GM12878 (cell line): ENCODE data around the gene MLIP. TPM values are rescaled to one million over a fixed set of nuclear protein-coding genes. Genes with fewer than 3 reads are reported as not detected.

Experiments
- ATAC-seq: fragments of 200-7000 bp; cut with Tn5 transposase; 3 replicates; pipeline ENCODE4 v1.9.1; 2020; ENCODE audit warnings: mild to moderate bottlenecking, moderate library complexity
- BruUV-seq: library from RNA; stranded (reverse); fragments of 400-500 nt; replicated peaks from 2 replicates; lab custom pipeline; 2021; lab: Mats Ljungman, UMichigan
- CTCF ChIA-PET: fragments of 300-600 bp; sonication (Branson Sonifier 250); formaldehyde crosslinking; extraction: SDS; loops from one replicate; lab custom pipeline; 2021; ENCODE audit warnings: inconsistent platforms; lab: Yijun Ruan, JAX
- POLR2A ChIA-PET: fragments of 350-600 bp; formaldehyde crosslinking; extraction: SDS; loops from one replicate; lab custom pipeline; 2021; ENCODE audit warnings: inconsistent platforms; lab: Charles Lee
- RAD21 ChIA-PET: fragments of 300-600 bp; sonication (Branson Sonifier 250); formaldehyde crosslinking; loops from one replicate; lab custom pipeline; 2023; ENCODE audit warnings: antibody characterized with exemption; ENCODE audit not compliant: unreplicated experiment; lab: Charles Lee
- SMC1A ChIA-PET: fragments of 300-600 bp; sonication (Branson Sonifier 250); formaldehyde crosslinking; loops from one replicate; lab custom pipeline; 2023; ENCODE audit not compliant: unreplicated experiment, uncharacterized antibody; lab: Charles Lee
- DNase-seq: peaks from one replicate; pipeline ENCODE4 v3.0.0-alpha.2; 2011; ENCODE audit warnings: low read depth, low spot score
- FAIRE-seq: peaks from 3 replicates; lab custom pipeline; 2011; peaks lifted over from hg19 to GRCh38; lab: Jason Lieb, UNC
- H2AFZ ChIP-seq: 2 replicates; pipeline ENCODE4 v1.6.0; 2011; ENCODE audit warnings: low read depth, low read length, control low read depth; ENCODE audit not compliant: control insufficient read depth
- H3K27ac ChIP-seq: 2 replicates; pipeline ENCODE4 v1.5.1; 2011; ENCODE audit warnings: control low read depth; ENCODE audit not compliant: control insufficient read depth, insufficient read depth
- H3K27me3 ChIP-seq, 2 experiments: replicated peaks in 1 of 2; 2 replicates each; pipeline versions ENCODE4 v1.6.0 to v1.6.1; 2011; ENCODE audit warnings: low read length in 1 of 2; ENCODE audit not compliant: control insufficient read depth in 2 of 2, insufficient read depth in 2 of 2
- H3K36me3 ChIP-seq, 2 experiments: 2 replicates each; pipeline ENCODE4 v1.5.1; 2011; ENCODE audit warnings: low read length in 1 of 2; ENCODE audit not compliant: control insufficient read depth in 2 of 2, insufficient read depth in 2 of 2
- H3K4me1 ChIP-seq: 2 replicates; pipeline ENCODE4 v1.6.1; 2011; ENCODE audit warnings: mild to moderate bottlenecking, low read length, moderate library complexity, mixed read lengths; ENCODE audit not compliant: control insufficient read depth, insufficient read depth
- H3K4me2 ChIP-seq: 2 replicates; pipeline ENCODE4 v1.6.0; 2011; ENCODE audit warnings: control low read depth; ENCODE audit not compliant: control insufficient read depth, insufficient read depth
- H3K4me3 ChIP-seq: fragments of 200-600 bp; sonication (generic); 2 replicates; pipeline ENCODE4 v1.5.1; 2016
- H3K79me2 ChIP-seq: 2 replicates; pipeline ENCODE4 v1.6.0; 2011; ENCODE audit warnings: low read length; ENCODE audit not compliant: control insufficient read depth, insufficient read depth
- H3K9ac ChIP-seq: 2 replicates; pipeline ENCODE4 v1.8.0; 2011; ENCODE audit warnings: low read length, control low read depth, mixed read lengths; ENCODE audit not compliant: control insufficient read depth, insufficient read depth
- H3K9me3 ChIP-seq: replicated peaks from 3 replicates; pipeline ENCODE4 v1.5.1; 2011; ENCODE audit warnings: mild to moderate bottlenecking, low read length; ENCODE audit not compliant: control insufficient read depth, insufficient read depth
- H4K20me1 ChIP-seq: 2 replicates; pipeline ENCODE4 v1.6.0; 2011; ENCODE audit not compliant: control insufficient read depth, insufficient read depth
- CREB1 ChIP-seq: IDR thresholded peaks from 2 replicates; pipeline ENCODE4 v1.6.1; 2012; ENCODE audit warnings: low read depth, mild to moderate bottlenecking, inconsistent platforms
- EP300 ChIP-seq, 2 experiments: fragments of 150-350 bp in 1 of 2; IDR thresholded peaks; 2 replicates each; pipeline ENCODE4 v1.6.1; 2011 to 2012; ENCODE audit warnings: low read depth in 2 of 2, low read length in 2 of 2, borderline replicate concordance in 1 of 2, improper control_type of control experiment in 1 of 2, inconsistent platforms in 1 of 2; ENCODE audit not compliant: control insufficient read depth in 1 of 2
- MTA3 ChIP-seq: IDR thresholded peaks from 2 replicates; pipeline ENCODE4 v1.6.1; 2012; ENCODE audit warnings: low read length, inconsistent platforms, borderline replicate concordance
- MYB ChIP-seq: fragments of 150-350 bp; IDR thresholded peaks from 2 replicates; pipeline ENCODE4 v1.6.1; 2014; ENCODE audit warnings: mild to moderate bottlenecking, low read depth, low read length, borderline replicate concordance
- NFYB ChIP-seq: IDR thresholded peaks from 2 replicates; pipeline ENCODE4 v1.6.1; 2011; ENCODE audit warnings: low read depth, mild to moderate bottlenecking, low read length, improper control_type of control experiment, moderate library complexity; ENCODE audit not compliant: insufficient read depth
- NR2F1 ChIP-seq: fragments of 450-650 bp; conservative IDR thresholded peaks from 2 replicates; pipeline ENCODE4 v1.6.1; 2017; ENCODE audit warnings: mild to moderate bottlenecking
- POU2F2 ChIP-seq: IDR thresholded peaks from 3 replicates; pipeline ENCODE4 v1.6.1; 2011; ENCODE audit warnings: low read depth, mild to moderate bottlenecking, low read length, borderline replicate concordance
- RAD51 ChIP-seq: fragments of 450-650 bp; IDR thresholded peaks from 2 replicates; pipeline ENCODE4 v1.6.1; 2016; ENCODE audit warnings: moderate library complexity, mild to moderate bottlenecking, inconsistent platforms
- REST ChIP-seq: IDR thresholded peaks from 2 replicates; pipeline ENCODE4 v1.6.1; 2012; ENCODE audit warnings: mild to moderate bottlenecking, low read depth, low read length
- USF2 ChIP-seq: IDR thresholded peaks from 2 replicates; pipeline ENCODE4 v1.6.1; 2011; ENCODE audit warnings: low read depth, low read length, improper control_type of control experiment, borderline replicate concordance
- in situ Hi-C: fragments of 300-500 bp; cut with MboI; formaldehyde crosslinking; loops from 9 replicates; pipeline ENCODE4 v1.14.3; 2018; ENCODE audit warnings: mixed read lengths
- intact Hi-C: fragments of 100-400 bp; cut with micrococcal nuclease; formaldehyde crosslinking; loops from one replicate; pipeline ENCODE4 v1.14.2; 2022; ENCODE audit not compliant: unreplicated experiment
- polyA plus RNA-seq, 11 experiments: library from polyadenylated mRNA; depleted of rRNA in 4 of 11; unstranded in 6 of 11; stranded (reverse) in 5 of 11; fragments of >200 nt; fragmentation: Nextera tagmentation in 4 of 11; fragmentation: Illumina TruSeq in 1 of 11; extraction: Ambion mirVana in 4 of 11; extraction: Trizol in 1 of 11; gene quantifications; 1 replicate in 1 of 11; 2 replicates in 10 of 11; pipeline versions ENCODE4 v1.2.1 to v1.2.3, GENCODE V29; 2011 to 2016; ENCODE audit warnings: inconsistent platforms in 2 of 11, missing spikeins in 2 of 11, low read depth in 1 of 11
- total RNA-seq, 4 experiments: library from RNA; depleted of rRNA in 3 of 4; stranded (reverse); fragments of >200 nt in 3 of 4; fragmentation: Illumina TruSeq in 1 of 4; extraction: Trizol in 1 of 4; gene quantifications; 2 replicates each; pipeline versions ENCODE4 v1.2.1 to v1.2.3, GENCODE V29; 2013 to 2021

The MLIP gene
- total and polyA plus RNA-seq, 10 of the 15 experiments (the other 5 are each of a cell fraction or from before 2014, with no cell fraction given), result not detected

GRCh38 chr6:54138795-54139194, 27.6 kb downstream of the MLIP start (continued):
- no peak for TF ChIP-seq USF2

GRCh38 chr6:54140811-54141210, 29.6 kb downstream of the MLIP start:
- no peaks in the 10 kb centered on the region for H3K27me3 ChIP-seq
- H3K4me3 ChIP-seq, result no peak overlapping the region
- ChIA-PET SMC1A (no interaction called here), POLR2A (interaction anchor here (0.6 kb wide), 1 partner anchor 574 kb away, joined by 3 read pairs; no protein-coding TSS in a partner anchor), RAD21 (no interaction called here)
- H4K20me1 ChIP-seq, result no peaks in the 10 kb centered on the region
- ATAC-seq (no peak), DNase-seq (no peak), FAIRE-seq (no peak)
- H3K4me1 ChIP-seq, result no peaks in the 10 kb centered on the region
- H3K9ac ChIP-seq, result no peak overlapping the region
- intact Hi-C loops (no loop called here), in situ Hi-C loops (no loop called here)
- no peaks in the 10 kb centered on the region for H3K9me3 ChIP-seq
- no peak overlapping the region for H2AFZ ChIP-seq
- BruUV-seq, result no TSS peak
- no peak overlapping the region for H3K4me2 ChIP-seq
- no peak overlapping the region for H3K27ac ChIP-seq
- H3K79me2 ChIP-seq, result no peaks in the 10 kb centered on the region
- no peak for TF ChIP-seq POU2F2
- no peak for TF ChIP-seq NR2F1
- no peak for TF ChIP-seq NFYB
- no peak for TF ChIP-seq RAD51
- no peak for TF ChIP-seq CREB1
- no peak for TF ChIP-seq MYB
- no peak for TF ChIP-seq MTA3
- TF ChIP-seq EP300 (IDR thresholded peaks at IDR 0.05; ENCODE audit: borderline replicate concordance in 1 of 2, control insufficient read depth in 1 of 2, low read depth in 2 of 2, low read length in 2 of 2), result no peak
- no peak for TF ChIP-seq REST
- TF ChIP-seq, all 136 proteins: peak for 0
- no peaks in the 10 kb centered on the region for H3K36me3 ChIP-seq
- CTCF ChIA-PET, result no interaction called here
